Central memory CD8-positive, alpha-beta T cell (primary cell): ENCODE results near the gene AGBL4.

ENCODE experiments used
- ATAC-seq: fragments of 150-1000 bp; cut with Tn5 transposase; replicated peaks from 2 replicates; pipeline ENCODE4 v1.10.0; 2022; ENCODE audit warnings: mild to moderate bottlenecking, moderate FRiP score, moderate number of reproducible peaks; ENCODE audit not compliant: poor library complexity, severe bottlenecking; ENCODE audit errors: extremely low read depth
- DNase-seq, 2 donors: peaks; one replicate each; pipeline ENCODE4 v3.0.0; 2021; ENCODE audit warnings: low spot score in 2 of 2
- H3K27ac Mint-ChIP-seq: one replicate; pipeline ENCODE4 v1.8.0; 2022; ENCODE audit warnings: low read depth, mild to moderate bottlenecking, moderate library complexity, mixed read lengths
- H3K27me3 Mint-ChIP-seq: one replicate; pipeline ENCODE4 v1.8.0; 2022; ENCODE audit warnings: mixed read lengths
- H3K36me3 Mint-ChIP-seq: one replicate; pipeline ENCODE4 v1.8.0; 2022; ENCODE audit warnings: mild to moderate bottlenecking, moderate library complexity, mixed read lengths; ENCODE audit not compliant: insufficient read depth
- H3K4me1 Mint-ChIP-seq: one replicate; pipeline ENCODE4 v1.8.0; 2022; ENCODE audit warnings: mixed read lengths
- H3K4me3 Mint-ChIP-seq: one replicate; pipeline ENCODE4 v1.8.0; 2022; ENCODE audit warnings: mild to moderate bottlenecking, moderate library complexity, mixed read lengths
- H3K9me3 Mint-ChIP-seq: one replicate; pipeline ENCODE4 v1.8.0; 2022; ENCODE audit warnings: mixed read lengths

The AGBL4 gene

DNA sequence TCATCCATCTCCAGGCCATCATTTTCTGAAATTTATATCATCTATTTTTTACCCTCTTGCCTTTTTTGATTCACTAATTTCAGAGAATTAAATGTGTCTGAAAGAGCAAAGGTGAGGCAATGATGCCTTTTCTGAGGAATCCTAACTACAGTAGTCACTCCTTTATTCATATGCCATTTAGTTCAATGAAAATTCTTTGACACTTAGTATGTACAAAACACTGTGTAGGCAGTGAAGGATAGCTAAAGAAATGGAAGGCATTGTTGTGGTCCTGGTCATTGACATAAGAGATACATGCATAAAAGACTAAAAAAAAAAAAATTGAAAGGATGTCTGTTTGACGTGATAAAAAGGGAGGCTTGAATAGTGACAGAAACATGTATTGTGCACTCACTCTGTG lies 1075.2 kb downstream of the AGBL4 start:
- Mint-ChIP-seq H3K9me3 (no peaks in the 10 kb centered on the region), H3K27me3 (peaks cover 10% of the 10 kb centered on the region), H3K4me3 (no peak overlapping the region), H3K36me3 (peaks cover 5% of the 10 kb centered on the region), H3K4me1 (no peaks in the 10 kb centered on the region), H3K27ac (no peak overlapping the region)
- ATAC-seq: no peak
- DNase-seq: no peak

DNA sequence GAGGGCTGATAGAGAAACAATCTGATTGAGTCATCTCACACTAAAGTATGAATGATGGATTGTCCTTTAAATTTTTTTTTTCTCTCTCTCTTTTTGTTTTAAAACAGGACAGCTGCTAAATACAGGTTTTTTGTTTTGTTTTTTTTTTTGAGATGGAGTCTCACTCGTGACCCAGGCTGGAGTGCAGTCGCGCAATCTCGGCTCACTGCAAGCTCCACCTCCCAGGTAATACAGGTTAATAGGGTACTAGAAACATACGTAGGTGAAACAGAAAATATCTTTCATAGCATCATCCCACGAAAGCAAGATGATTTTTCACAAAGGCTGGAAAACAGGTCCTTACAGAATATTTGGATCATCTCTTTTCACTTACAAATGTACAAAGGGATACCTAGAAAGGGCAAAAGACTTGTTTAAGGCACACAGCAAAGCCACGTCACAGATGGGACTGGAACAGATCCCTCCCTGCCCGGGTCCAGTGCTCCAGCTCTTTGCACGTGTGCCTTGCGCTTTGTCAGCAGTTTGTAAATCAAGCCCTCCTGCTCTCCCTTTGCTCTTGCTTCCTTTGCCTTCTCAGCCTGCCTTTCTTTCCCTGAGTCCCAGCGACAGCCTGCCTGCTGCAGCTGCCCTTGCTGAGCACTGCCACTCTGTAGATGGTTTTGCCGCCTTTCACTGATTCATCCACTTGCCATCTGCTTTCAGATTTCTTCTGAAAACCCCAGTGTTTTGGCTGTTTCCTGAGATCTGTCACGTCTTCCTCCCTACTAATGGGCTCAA lies 1075.8 kb downstream of the AGBL4 start:
- Mint-ChIP-seq H3K36me3 (peaks cover 5% of the 10 kb centered on the region), H3K4me1 (no peaks in the 10 kb centered on the region), H3K9me3 (no peaks in the 10 kb centered on the region), H3K27ac (no peak overlapping the region), H3K27me3 (peaks cover 10% of the 10 kb centered on the region), H3K4me3 (no peak overlapping the region)
- ATAC-seq (no peak), DNase-seq (no peak)

DNA sequence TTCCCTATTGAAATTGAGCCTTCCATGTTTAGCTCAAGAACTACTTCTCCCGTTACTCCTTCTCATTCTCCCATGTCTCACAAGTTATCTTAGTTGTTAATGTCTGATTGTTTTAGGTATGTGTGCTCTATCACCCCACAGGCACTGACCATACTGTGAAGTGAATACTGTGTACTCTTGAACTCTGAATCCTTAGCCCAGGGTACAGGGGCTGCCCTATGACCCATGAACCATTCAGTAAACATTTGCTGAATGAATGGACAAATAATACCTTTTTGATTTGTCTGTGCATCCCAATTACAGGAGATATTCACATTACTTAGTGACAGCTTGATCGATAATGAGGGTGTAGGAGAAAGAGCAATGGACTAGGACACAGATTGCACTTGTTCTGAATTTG lies 1077.7 kb downstream of the AGBL4 start:
- peaks cover 10% of the 10 kb centered on the region for H3K27me3 Mint-ChIP-seq

DNA sequence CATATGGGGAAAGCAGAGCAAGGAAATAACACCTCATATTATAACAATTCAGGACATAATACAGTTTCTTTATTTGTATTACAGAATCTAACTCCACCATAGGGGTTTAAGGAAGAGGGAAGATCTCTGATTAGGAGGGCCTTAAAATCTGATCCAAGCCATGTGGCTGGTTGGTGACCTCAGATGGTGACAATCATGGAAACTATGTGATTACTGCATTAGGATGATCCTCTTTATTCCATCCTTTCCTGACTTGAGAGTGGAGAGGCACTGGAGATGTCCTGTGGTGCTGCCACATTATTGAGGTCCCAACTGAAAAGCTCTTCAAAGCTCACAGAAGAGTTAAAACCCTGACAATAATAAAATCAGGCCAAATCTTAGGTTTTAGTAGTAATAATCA lies 1078.9 kb downstream of the AGBL4 start:
- Mint-ChIP-seq H3K9me3 (no peaks in the 10 kb centered on the region), H3K27ac (no peak overlapping the region), H3K36me3 (peaks cover 5% of the 10 kb centered on the region), H3K4me1 (no peaks in the 10 kb centered on the region), H3K4me3 (no peak overlapping the region), H3K27me3 (peaks cover 10% of the 10 kb centered on the region)
- no peak for ATAC-seq
- DNase-seq: no peak

More for the DNA sequence above, 1077.7 kb downstream of the AGBL4 start:
- ATAC-seq: no peak
- no peaks in the 10 kb centered on the region for H3K4me1 Mint-ChIP-seq
- no peak overlapping the region for H3K4me3 Mint-ChIP-seq
- H3K27ac Mint-ChIP-seq: no peak overlapping the region
- peaks cover 5% of the 10 kb centered on the region for H3K36me3 Mint-ChIP-seq
- H3K9me3 Mint-ChIP-seq: no peaks in the 10 kb centered on the region
- DNase-seq: no peak

DNA sequence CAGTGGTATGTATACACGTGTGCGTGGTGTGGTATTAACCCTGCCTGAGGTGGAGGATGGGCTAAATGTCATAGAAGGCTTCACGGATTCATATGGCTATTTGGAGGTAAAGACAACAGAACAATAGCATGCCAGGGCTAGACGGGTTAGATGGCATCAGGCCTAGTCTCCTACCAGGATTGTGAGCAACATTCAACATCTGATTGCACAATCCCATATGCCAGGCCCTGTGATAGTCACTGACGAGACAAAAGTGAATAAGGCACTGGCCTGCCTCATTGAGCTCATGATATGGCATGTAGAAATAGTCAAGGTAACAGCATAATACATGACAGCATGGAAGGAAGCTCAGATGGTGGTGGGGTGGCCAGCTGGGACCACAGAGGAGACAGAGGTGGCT lies 1079.9 kb downstream of the AGBL4 start:
- Mint-ChIP-seq H3K27me3 (peaks cover 7% of the 10 kb centered on the region), H3K27ac (no peak overlapping the region), H3K4me1 (no peaks in the 10 kb centered on the region), H3K4me3 (no peak overlapping the region), H3K9me3 (no peaks in the 10 kb centered on the region), H3K36me3 (peaks cover 4% of the 10 kb centered on the region)
- ATAC-seq (no peak), DNase-seq (no peak)

DNA sequence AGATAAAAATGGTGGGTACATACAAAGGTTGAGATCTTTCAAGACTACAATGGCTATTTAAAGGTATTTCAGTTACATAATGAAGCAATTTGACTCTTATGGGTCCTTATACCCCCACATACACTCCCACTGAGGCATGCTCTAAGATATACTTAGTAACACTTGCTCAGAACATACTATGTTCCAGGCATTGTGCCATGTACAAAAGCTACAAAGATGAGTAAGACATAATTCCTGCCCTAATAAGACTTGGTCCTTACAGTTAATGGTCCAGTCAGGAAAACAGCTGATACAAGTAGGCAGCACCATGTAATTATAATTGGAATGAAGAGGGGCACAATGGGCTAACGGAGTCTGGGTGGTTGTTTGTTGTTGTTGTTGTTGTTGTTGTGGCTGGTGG lies 1080.4 kb downstream of the AGBL4 start:
- Mint-ChIP-seq H3K4me3 (no peak overlapping the region), H3K27ac (no peak overlapping the region), H3K36me3 (peaks cover 3% of the 10 kb centered on the region), H3K4me1 (no peaks in the 10 kb centered on the region), H3K9me3 (no peaks in the 10 kb centered on the region), H3K27me3 (peaks cover 3% of the 10 kb centered on the region)
- DNase-seq: no peak
- no peak for ATAC-seq

DNA sequence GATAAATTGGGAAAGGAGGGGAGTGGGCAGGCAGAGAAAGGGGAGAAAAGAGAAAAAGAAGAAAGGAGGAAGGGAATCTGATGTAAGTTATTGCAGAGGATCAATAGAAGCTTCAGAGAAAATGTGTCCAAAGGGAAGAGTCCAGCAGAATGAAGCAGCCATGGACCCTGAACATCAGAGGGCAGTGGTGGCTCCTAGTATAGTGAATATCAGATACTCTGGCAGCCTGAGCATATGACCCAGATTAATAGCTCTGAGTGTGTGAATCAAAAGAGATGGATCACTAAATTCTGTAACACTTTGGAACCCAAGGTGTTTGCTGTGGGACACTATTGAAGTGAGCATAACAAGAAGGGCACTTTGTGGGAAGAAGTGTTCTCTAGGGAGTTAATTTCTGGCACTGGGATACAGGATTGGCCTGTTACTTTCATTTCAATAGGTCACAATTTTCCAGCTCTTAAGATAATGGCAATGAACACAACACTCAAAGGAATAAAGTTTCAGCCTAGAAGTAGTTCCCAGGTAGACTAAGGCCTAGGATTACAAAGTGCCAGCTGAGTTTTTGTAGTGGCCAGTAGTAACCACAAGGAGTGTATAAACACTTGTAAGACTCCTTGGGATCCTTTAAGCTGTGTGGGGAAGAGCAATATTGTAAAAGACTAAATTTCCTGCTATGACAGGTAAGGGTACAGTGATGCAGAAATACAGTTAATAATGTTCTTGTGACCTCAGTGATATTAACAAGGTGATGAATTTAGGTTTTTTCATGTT lies 1082.6 kb downstream of the AGBL4 start:
- no peak overlapping the region for H3K4me3 Mint-ChIP-seq
- DNase-seq (no peak), ATAC-seq (no peak)
- H3K36me3 Mint-ChIP-seq: no peaks in the 10 kb centered on the region
- no peaks in the 10 kb centered on the region for H3K9me3 Mint-ChIP-seq
- no peaks in the 10 kb centered on the region for H3K4me1 Mint-ChIP-seq
- no peaks in the 10 kb centered on the region for H3K27me3 Mint-ChIP-seq
- no peak overlapping the region for H3K27ac Mint-ChIP-seq

GRCh38 chr1:48940354-48940753 lies 1083.4 kb downstream of the AGBL4 start:
- H3K4me3 Mint-ChIP-seq: no peak overlapping the region
- H3K36me3 Mint-ChIP-seq: no peaks in the 10 kb centered on the region
- H3K9me3 Mint-ChIP-seq: no peaks in the 10 kb centered on the region
- DNase-seq (no peak), ATAC-seq (no peak)
- no peaks in the 10 kb centered on the region for H3K4me1 Mint-ChIP-seq
- H3K27me3 Mint-ChIP-seq: no peaks in the 10 kb centered on the region
- H3K27ac Mint-ChIP-seq: no peak overlapping the region

DNA sequence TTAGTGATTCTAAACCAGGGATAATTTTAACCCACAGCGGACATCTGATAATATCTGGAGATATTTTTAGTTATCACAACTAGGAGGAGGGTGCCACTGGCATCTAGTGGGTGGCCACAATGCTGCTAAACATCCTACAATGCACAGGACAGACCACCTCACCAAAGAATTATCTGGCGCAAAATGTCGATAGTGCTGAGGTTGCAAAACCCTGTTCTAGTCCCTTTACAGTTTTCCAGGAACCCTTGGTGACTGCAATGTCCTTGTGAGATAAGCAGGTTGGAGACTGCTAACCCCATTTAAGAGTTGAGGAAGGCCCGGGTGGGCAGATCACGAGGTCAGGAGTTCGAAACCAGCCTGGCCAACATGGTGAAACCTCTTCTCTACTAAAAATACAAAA lies 1083.9 kb downstream of the AGBL4 start:
- no peak overlapping the region for H3K27ac Mint-ChIP-seq
- H3K4me1 Mint-ChIP-seq: no peaks in the 10 kb centered on the region
- peaks cover 4% of the 10 kb centered on the region for H3K27me3 Mint-ChIP-seq
- DNase-seq (no peak), ATAC-seq (no peak)
- no peaks in the 10 kb centered on the region for H3K36me3 Mint-ChIP-seq
- no peaks in the 10 kb centered on the region for H3K9me3 Mint-ChIP-seq
- no peak overlapping the region for H3K4me3 Mint-ChIP-seq

- H3K27me3 Mint-ChIP-seq: peaks cover 5% of the 10 kb centered on the region
- H3K9me3 Mint-ChIP-seq: no peaks in the 10 kb centered on the region
- H3K4me3 Mint-ChIP-seq: no peak overlapping the region
- no peak for DNase-seq
- no peak overlapping the region for H3K27ac Mint-ChIP-seq
- no peak for ATAC-seq
- H3K36me3 Mint-ChIP-seq: no peaks in the 10 kb centered on the region
- H3K4me1 Mint-ChIP-seq: no peaks in the 10 kb centered on the region
Observed at GRCh38 chr1:48939042-48939441, 1084.7 kb downstream of the AGBL4 start.

GRCh38 chr1:48937732-48938131 lies 1086.0 kb downstream of the AGBL4 start:
- Mint-ChIP-seq H3K36me3 (no peaks in the 10 kb centered on the region), H3K9me3 (no peaks in the 10 kb centered on the region), H3K27ac (no peak overlapping the region), H3K27me3 (peaks cover 5% of the 10 kb centered on the region), H3K4me3 (no peak overlapping the region), H3K4me1 (no peaks in the 10 kb centered on the region)
- DNase-seq (no peak), ATAC-seq (no peak)

GRCh38 chr1:48936436-48936835 lies 1087.3 kb downstream of the AGBL4 start:
- ATAC-seq: no peak
- Mint-ChIP-seq H3K36me3 (no peaks in the 10 kb centered on the region), H3K4me3 (no peak overlapping the region)

GRCh38 chr1:48932366-48932765 lies 1091.4 kb downstream of the AGBL4 start:
- ATAC-seq (no peak), DNase-seq (no peak)
- Mint-ChIP-seq H3K9me3 (peaks cover 1% of the 10 kb centered on the region), H3K27ac (no peak overlapping the region), H3K36me3 (no peaks in the 10 kb centered on the region), H3K4me1 (no peaks in the 10 kb centered on the region), H3K27me3 (peaks cover 5% of the 10 kb centered on the region), H3K4me3 (no peak overlapping the region)

More at GRCh38 chr1:48936436-48936835, 1087.3 kb downstream of the AGBL4 start:
- H3K27ac Mint-ChIP-seq: no peak overlapping the region
- no peaks in the 10 kb centered on the region for H3K4me1 Mint-ChIP-seq
- H3K27me3 Mint-ChIP-seq: peaks cover 5% of the 10 kb centered on the region
- no peak for DNase-seq
- H3K9me3 Mint-ChIP-seq: no peaks in the 10 kb centered on the region
